Hindlimb muscle (tissue), 1 donor: ENCODE data around the gene TRRAP. TPM values are rescaled to one million over a fixed set of nuclear protein-coding genes. Genes with fewer than 3 reads are reported as not detected.

Experiments used
- DNase-seq: peaks from one replicate; pipeline ENCODE4 v3.0.0-alpha.2; 2013
- polyA plus RNA-seq: library from polyadenylated mRNA; unstranded; fragments of 120-200 nt; gene quantifications from one replicate; pipeline ENCODE4 v1.2.1, GENCODE V29; 2013; ENCODE audit not compliant: insufficient read length

TRRAP gene
- polyA plus RNA-seq, 1 donor, result 28.1 TPM

DNA sequence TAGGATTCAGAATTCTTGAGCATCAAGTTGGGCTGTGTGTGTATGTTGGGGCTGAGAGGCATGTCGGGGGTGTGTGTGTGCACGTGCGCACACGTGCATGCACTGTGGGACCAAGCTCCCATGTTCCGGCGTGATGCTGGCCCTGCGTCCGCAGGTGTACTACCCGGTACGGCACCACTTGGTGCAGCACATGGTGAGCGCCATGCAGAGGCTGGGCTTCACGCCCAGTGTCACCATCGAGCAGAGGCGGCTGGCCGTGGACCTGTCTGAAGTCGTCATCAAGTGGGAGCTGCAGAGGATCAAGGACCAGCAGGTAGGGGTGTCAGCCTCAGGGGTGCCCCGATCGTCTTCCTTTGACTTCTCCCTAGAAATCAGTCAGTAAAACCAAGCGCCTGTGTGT lies 77.7 kb downstream of the TRRAP start:
- DNase-seq, result no peak

- DNase-seq, result no peak
These were observed 78.1 kb downstream of the TRRAP start for GRCh38 chr7:98956469-98956868.

DNA sequence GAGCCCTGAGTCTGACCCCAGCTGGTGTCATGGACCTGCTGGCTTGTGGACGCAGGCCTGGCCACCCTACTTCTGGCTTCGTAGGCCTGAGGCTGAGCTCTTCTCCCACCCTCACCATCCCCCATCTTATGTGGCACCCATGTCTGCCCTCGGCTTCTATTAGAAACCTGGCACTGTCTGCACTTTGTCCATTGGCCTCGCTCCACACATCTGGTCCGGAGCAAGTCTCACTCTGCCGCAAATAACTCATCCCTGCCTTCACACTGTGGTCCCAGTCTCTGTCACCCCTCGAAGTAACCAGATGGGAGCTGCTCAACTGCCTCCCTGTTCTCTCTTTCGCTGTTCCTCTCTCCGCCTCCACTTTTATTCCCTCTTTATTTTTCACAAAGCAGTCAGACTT lies 78.6 kb downstream of the TRRAP start:
- no peak for DNase-seq

- DNase-seq, result no peak
These were observed 79.4 kb downstream of the TRRAP start for GRCh38 chr7:98957766-98958165.

- no peak for DNase-seq
These were observed 80.6 kb downstream of the TRRAP start for GRCh38 chr7:98958968-98959367.

DNA sequence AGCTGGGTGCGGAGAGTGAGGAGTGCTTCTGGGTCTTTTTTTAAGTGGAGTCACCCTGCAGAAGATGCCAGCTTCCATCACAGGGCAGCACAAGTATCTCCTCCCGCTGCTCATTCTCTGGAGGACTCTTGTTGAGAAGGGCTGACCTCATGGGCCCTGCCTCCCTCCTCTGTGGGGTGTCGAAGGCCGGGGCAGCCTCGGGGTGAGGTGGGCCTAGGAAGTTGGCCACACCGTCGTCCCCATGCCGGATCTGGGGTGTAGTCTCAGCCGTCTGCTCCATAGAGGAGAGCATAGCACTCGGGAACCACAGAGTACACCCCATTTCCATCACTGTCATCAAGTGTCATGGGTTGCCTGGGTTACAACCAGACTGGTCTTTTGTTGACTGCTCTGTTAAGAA lies 85.0 kb downstream of the TRRAP start:
- DNase-seq, result no peak

DNA sequence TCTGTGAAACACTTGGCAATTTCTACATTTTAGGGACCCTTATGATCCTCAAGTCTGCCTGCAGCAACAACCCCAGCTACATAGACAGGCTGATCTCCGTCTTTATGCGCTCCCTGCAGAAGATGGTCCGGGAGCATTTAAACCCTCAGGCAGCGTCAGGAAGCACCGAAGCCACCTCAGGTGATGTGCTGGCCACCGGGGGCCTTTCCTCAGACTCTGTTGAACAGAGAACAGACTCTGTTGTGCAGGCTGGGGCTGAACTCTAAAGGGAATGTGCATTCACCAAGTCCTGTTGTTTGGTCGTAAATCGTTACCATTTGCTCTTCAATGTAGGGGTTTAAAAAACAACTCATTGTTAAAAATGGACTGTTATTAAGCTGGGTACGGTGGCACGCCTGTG lies 86.3 kb downstream of the TRRAP start:
- DNase-seq, result no peak

DNA sequence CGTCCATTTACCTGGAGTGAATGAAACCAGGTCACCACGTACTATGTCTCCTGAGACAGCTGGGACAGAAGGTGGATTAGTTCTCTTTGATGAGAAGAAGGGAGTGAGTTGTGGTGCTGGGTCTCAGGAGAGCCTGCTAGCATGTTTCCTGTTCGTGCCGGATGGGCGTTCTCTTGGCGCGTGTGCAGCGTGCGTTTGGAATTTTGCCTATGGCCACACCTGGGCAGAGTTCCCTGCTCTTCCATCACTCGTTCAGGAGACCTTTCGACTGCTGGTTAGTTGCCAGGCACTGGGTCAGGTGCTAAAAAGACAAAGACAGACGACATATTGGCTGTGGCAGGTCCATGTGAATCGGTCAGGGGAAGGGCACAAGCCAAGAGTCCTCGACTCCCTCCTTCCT lies 90.3 kb downstream of the TRRAP start:
- DNase-seq, result no peak

- no peak for DNase-seq
These were observed 91.1 kb downstream of the TRRAP start for GRCh38 chr7:98969386-98969785.

DNA sequence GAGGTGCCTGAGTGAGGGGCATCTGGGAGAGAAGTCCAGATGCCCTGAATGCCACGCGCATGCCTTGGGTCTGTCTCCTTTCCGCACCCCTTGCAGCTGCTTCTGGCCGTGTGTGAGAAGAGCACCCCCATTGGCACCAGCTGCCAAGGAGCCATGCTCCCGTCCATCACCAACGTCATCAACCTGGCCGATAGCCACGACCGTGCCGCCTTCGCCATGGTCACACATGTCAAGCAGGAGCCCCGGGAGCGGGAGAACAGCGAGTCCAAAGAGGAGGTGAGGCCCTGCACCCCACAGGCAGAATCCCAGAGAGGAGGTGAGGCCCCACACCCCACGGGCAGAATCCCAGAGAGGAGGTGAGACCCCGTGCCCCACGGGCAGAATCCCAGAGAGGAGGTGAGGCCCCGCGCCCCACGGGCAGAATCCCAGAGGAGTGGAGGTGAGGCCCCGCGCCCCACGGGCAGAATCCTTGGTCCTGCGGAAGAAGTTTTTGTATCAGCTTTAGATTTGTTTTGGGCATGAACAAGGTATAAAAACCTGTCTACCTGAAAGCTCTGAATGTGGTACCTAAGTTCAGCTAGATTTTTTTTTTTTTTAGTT lies 91.8 kb downstream of the TRRAP start:
- no peak for DNase-seq

DNA sequence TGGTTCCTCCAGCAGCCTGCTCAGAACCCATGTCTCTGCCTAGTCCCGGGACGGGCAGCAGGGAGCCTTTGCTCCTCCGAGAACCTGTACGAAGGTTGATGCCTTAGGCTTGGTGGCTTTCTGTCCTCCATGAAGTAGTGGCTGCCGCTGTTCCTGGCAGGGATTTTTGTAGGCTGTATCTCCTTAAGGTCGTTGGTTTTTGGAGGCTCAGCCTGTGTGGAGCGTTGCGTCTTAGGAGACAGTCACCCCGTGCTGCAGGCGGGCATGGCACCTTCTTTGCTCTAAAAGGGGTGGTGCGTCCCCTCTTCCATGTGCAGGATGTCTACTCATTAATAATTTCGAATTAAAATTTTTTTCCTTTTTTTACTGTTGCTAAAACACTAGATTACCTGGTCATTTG lies 92.5 kb downstream of the TRRAP start:
- DNase-seq, result no peak

GRCh38 chr7:98974205-98974604 lies 95.9 kb downstream of the TRRAP start:
- no peak for DNase-seq

- DNase-seq, result no peak
These were observed 96.8 kb downstream of the TRRAP start for GRCh38 chr7:98974906-98975816.

DNA sequence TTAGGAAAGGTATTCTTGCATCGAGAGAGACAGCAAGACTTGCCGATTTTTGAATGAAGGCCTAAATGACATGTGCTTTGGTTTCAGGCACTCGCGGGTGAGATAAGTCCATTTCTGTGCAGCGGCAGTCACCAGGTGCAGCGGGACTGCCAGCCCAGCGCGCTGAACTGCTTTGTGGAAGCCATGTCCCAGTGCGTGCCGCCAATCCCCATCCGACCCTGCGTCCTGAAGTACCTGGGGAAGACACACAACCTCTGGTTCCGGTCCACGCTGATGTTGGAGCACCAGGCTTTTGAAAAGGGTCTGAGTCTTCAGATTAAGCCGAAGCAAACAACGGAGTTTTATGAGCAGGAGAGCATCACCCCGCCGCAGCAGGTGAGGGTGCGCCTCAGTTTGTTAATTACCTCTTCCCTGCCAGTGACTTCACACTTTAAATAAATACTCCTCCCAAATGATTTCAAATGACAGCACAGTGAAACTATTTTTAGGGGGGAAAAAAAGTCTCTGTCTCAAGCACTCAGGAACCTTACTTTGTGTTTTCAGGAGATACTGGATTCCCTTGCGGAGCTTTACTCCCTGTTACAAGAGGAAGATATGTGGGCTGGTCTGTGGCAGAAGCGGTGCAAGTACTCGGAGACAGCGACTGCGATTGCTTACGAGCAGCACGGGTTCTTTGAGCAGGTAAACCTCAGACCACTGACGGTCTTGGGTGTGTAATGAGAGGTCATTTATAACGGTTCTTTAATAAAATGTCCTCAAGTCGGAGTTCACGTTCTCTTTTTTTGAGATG lies 98.3 kb downstream of the TRRAP start:
- no peak for DNase-seq

DNA sequence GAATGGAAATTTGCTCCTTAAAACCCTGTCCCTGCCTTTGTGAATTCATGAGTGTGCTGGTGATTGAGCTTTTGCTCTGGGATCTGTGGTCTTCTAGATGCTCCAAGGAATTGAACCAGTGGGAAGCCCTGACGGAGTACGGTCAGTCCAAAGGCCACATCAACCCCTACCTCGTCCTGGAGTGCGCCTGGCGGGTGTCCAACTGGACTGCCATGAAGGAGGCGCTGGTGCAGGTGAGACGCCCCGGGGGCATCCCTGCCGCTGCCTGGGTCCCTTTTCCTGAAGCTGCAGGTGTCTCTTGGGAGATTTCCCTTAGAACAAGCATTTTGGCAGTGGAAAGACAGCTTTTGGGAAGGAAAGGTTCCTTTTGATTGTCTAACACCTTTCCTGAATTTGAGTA lies 100.3 kb downstream of the TRRAP start:
- no peak for DNase-seq

DNA sequence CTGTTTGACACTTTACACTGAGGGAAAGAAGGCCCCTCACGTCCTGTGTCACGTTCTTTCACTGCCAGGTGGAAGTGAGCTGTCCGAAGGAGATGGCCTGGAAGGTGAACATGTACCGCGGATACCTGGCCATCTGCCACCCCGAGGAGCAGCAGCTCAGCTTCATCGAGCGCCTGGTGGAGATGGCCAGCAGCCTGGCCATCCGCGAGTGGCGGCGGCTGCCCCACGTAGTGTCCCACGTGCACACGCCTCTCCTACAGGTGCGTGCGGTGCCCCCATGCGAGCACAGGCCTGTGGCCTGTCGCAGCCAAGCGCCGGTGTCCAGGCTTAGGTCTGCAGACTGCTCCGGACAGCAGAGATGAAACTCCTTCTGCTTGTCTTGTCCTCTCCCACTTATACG lies 103.4 kb downstream of the TRRAP start:
- DNase-seq, result no peak

DNA sequence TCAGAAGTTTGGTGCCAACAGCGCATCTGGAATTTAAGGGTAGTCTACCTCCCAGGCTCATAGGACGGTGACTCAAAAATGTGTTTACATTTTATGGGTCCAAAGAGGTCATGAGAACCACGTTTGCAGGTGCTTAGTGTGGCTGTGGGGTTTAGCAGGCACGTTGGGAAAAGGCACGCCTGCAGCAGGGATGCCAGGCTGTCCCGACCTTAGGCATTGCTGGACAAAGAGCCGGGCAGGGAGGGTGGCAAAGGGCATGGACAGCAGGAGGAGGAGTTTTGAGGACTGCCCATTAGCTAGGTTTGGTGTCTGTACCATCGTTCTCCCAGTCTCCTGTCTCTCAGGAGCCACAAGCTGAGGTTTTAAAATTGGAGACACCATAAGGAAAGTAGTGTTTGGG lies 104.4 kb downstream of the TRRAP start:
- DNase-seq, result no peak

GRCh38 chr7:98984126-98984525 lies 105.8 kb downstream of the TRRAP start:
- no peak for DNase-seq

GRCh38 chr7:98985406-98985805 lies 107.1 kb downstream of the TRRAP start:
- DNase-seq, result no peak

DNA sequence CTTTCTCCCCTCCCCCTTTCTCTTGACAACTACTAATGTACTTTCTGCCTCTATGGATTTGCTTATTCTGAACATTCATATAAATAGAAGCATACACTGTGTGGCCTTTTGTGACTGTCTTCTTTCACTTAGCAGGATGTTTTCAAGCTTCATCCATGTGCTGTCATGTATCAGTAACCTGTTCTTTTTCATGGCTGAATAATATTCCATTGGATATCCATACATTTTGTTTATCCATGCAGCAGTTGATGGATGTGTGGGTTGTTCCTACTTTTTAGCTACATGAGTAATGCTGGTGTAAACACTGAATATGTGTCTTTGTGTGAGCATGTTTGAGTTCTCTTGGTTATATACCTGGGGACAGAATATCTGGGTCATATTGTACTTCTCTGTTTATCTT lies 107.6 kb downstream of the TRRAP start:
- DNase-seq, result no peak

DNA sequence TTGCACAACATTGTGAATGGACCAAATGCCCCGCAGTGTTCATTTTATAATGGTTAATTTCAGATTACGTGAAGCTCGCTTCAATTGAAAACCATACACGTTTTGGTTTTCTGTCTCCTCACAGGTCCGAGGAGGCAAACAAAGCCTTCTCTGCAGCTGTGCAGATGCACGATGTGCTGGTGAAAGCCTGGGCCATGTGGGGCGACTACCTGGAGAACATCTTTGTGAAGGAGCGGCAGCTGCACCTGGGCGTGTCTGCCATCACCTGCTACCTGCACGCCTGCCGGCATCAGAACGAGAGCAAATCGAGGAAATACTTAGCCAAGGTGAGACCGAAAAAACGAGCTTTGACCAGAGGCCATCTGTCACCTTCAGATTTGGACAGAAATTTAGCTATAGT lies 110.3 kb downstream of the TRRAP start:
- no peak for DNase-seq

- DNase-seq, result no peak
These were observed 112.0 kb downstream of the TRRAP start for GRCh38 chr7:98990356-98990755.

GRCh38 chr7:98991141-98991540 lies 112.8 kb downstream of the TRRAP start:
- DNase-seq, result no peak

DNA sequence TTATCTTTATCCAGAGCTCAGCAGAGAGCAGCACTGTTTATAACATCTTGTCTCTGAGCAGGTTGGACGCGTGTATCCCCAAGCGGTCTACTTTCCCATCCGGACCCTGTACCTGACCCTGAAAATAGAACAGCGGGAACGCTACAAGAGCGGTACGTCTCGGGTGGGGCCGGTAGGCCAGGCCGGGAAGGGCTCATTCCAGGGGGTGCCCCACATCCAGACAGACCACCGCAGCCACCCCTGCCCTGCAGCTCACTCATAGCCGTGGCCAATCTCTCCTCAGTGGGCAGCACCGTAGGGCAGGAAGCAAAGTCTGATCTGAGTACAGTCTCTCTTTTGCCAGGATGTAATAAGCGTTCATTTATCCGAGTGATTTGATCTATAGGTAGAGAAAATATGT lies 113.7 kb downstream of the TRRAP start:
- DNase-seq, result no peak
